Measurements from ENCODE around the gene ZNF609. TPM values are rescaled to one million over a fixed set of nuclear protein-coding genes. Genes with fewer than 3 reads are reported as not detected.

Gene ZNF609
- total RNA-seq, 6 experiments from 2014 or later: 19.7 to 22.1 (median 20.4) TPM

GRCh38 chr15:64713592-64713991 lies 253.2 kb downstream of the ZNF609 start:
- H3K4me1 Mint-ChIP-seq (ENCODE audit: low read depth): no peaks in the 10 kb centered on the region
- no peak for TF ChIP-seq CTCF (IDR thresholded peaks at IDR 0.05)
- H3K27me3 Mint-ChIP-seq (ENCODE audit: insufficient read depth): peaks cover 7% of the 10 kb centered on the region
- no peak overlapping the region for H3K27ac Mint-ChIP-seq
- H3K9me3 Mint-ChIP-seq: no peaks in the 10 kb centered on the region
- H3K4me3 Mint-ChIP-seq: no peak overlapping the region
- DNase-seq: no peak
- H3K36me3 Mint-ChIP-seq (ENCODE audit: low read depth): no peaks in the 10 kb centered on the region

DNA sequence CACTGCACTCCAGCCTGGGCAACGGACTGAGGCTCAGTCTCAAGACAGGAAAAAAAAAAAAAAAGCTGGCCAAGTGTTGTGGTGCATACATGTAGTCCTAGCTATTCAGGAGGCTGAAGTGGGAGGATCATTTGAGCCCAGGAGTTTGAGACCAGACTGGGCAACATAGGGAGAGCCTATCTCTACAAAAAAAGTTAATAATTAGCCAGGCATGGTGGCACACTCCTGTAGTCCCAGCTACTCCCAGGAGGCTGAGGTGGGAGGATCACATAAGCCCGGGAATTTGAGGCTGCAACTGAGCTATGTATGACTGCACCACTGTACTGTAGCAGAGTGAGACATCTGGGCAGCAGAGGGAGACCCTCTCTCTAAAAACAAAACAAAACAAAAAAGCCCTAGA lies 256.1 kb downstream of the ZNF609 start:
- no peaks in the 10 kb centered on the region for H3K4me1 Mint-ChIP-seq (ENCODE audit: low read depth)
- H3K27me3 Mint-ChIP-seq (ENCODE audit: insufficient read depth): peaks cover 7% of the 10 kb centered on the region
- no peak overlapping the region for H3K27ac Mint-ChIP-seq
- no peaks in the 10 kb centered on the region for H3K9me3 Mint-ChIP-seq
- no peak overlapping the region for H3K4me3 Mint-ChIP-seq
- no peak for DNase-seq
- H3K36me3 Mint-ChIP-seq (ENCODE audit: low read depth): no peaks in the 10 kb centered on the region
- no peak for TF ChIP-seq CTCF (IDR thresholded peaks at IDR 0.05)

GRCh38 chr15:64717130-64717529 lies 256.8 kb downstream of the ZNF609 start:
- TF ChIP-seq CTCF (IDR thresholded peaks at IDR 0.05): no peak
- Mint-ChIP-seq H3K4me3 (no peak overlapping the region), H3K36me3 (ENCODE audit: low read depth) (no peaks in the 10 kb centered on the region), H3K27ac (no peak overlapping the region), H3K27me3 (ENCODE audit: insufficient read depth) (peaks cover 7% of the 10 kb centered on the region), H3K4me1 (ENCODE audit: low read depth) (no peaks in the 10 kb centered on the region), H3K9me3 (no peaks in the 10 kb centered on the region)
- DNase-seq: no peak

- Mint-ChIP-seq H3K27ac (no peak overlapping the region), H3K36me3 (ENCODE audit: low read depth) (no peaks in the 10 kb centered on the region), H3K4me1 (ENCODE audit: low read depth) (no peaks in the 10 kb centered on the region), H3K4me3 (no peak overlapping the region), H3K27me3 (ENCODE audit: insufficient read depth) (peaks cover 7% of the 10 kb centered on the region), H3K9me3 (no peaks in the 10 kb centered on the region)
- no peak for DNase-seq
- no peak for TF ChIP-seq CTCF (IDR thresholded peaks at IDR 0.05)
These were observed 257.5 kb downstream of the ZNF609 start for GRCh38 chr15:64717735-64718495.

GRCh38 chr15:64720188-64720587 lies 259.8 kb downstream of the ZNF609 start:
- Mint-ChIP-seq H3K9me3 (no peaks in the 10 kb centered on the region), H3K4me3 (no peak overlapping the region), H3K36me3 (ENCODE audit: low read depth) (no peaks in the 10 kb centered on the region), H3K27me3 (ENCODE audit: insufficient read depth) (peaks cover 11% of the 10 kb centered on the region), H3K4me1 (ENCODE audit: low read depth) (no peaks in the 10 kb centered on the region), H3K27ac (no peak overlapping the region)
- DNase-seq: no peak
- TF ChIP-seq CTCF (IDR thresholded peaks at IDR 0.05): no peak

All from HFFc6 (cell line).